Activated naive CD8-positive, alpha-beta T cell treated with anti-CD3 and anti-CD28 coated beads, Interleukin-2, amount 50 U/mL, for 24 hours (primary cell): ENCODE measurements around the gene ATP13A2.
"Not testable (repeated sequence)": the region's sequence is repeated elsewhere in the genome, so short reads cannot be mapped to it uniquely, and the experiment has no call there.

ENCODE experiments used
- ATAC-seq: fragments of 150-1000 bp; cut with Tn5 transposase; one replicate; pipeline ENCODE4 v1.10.0; 2021
- DNase-seq: peaks from one replicate; pipeline ENCODE4 v3.0.0; 2021
- H3K27ac Mint-ChIP-seq: one replicate; pipeline ENCODE4 v1.8.0; 2021; ENCODE audit warnings: mild to moderate bottlenecking, mixed read lengths
- H3K27me3 Mint-ChIP-seq: one replicate; pipeline ENCODE4 v1.8.0; 2021; ENCODE audit warnings: mixed read lengths
- H3K36me3 Mint-ChIP-seq: one replicate; pipeline ENCODE4 v1.8.0; 2021; ENCODE audit warnings: low read depth, mixed read lengths
- H3K4me1 Mint-ChIP-seq: one replicate; pipeline ENCODE4 v1.8.0; 2021; ENCODE audit warnings: mixed read lengths
- H3K4me3 Mint-ChIP-seq: one replicate; pipeline ENCODE4 v1.8.0; 2021; ENCODE audit warnings: mild to moderate bottlenecking, moderate library complexity, mixed read lengths
- H3K9me3 Mint-ChIP-seq: one replicate; pipeline ENCODE4 v1.8.0; 2021; ENCODE audit warnings: mixed read lengths

The ATP13A2 gene

GRCh38 chr1:16970132-16970910 is 41.4 kb downstream of the ATP13A2 start:
- peaks cover 2% of the 10 kb centered on the region for H3K36me3 Mint-ChIP-seq
- no peaks in the 10 kb centered on the region for H3K27me3 Mint-ChIP-seq
- H3K4me1 Mint-ChIP-seq, result no peaks in the 10 kb centered on the region
- DNase-seq (no peak), ATAC-seq (no peak)
- H3K4me3 Mint-ChIP-seq, result no peak overlapping the region
- H3K27ac Mint-ChIP-seq, result no peak overlapping the region
- H3K9me3 Mint-ChIP-seq, result no peaks in the 10 kb centered on the region

- Mint-ChIP-seq H3K27me3 (no peaks in the 10 kb centered on the region), H3K4me1 (no peaks in the 10 kb centered on the region), H3K36me3 (peaks cover 2% of the 10 kb centered on the region), H3K4me3 (no peak overlapping the region), H3K9me3 (no peaks in the 10 kb centered on the region), H3K27ac (no peak overlapping the region)
- ATAC-seq (no peak), DNase-seq (no peak)
These were observed 42.1 kb downstream of the ATP13A2 start for GRCh38 chr1:16969651-16970050.

- no peak for DNase-seq
- no peak for ATAC-seq
- Mint-ChIP-seq H3K4me1 (no peaks in the 10 kb centered on the region), H3K4me3 (no peak overlapping the region), H3K36me3 (peaks cover 2% of the 10 kb centered on the region), H3K9me3 (no peaks in the 10 kb centered on the region), H3K27me3 (no peaks in the 10 kb centered on the region), H3K27ac (no peak overlapping the region)
These were observed 42.6 kb downstream of the ATP13A2 start for GRCh38 chr1:16969057-16969611.

- Mint-ChIP-seq H3K4me3 (no peak overlapping the region), H3K4me1 (no peaks in the 10 kb centered on the region), H3K9me3 (no peaks in the 10 kb centered on the region), H3K27me3 (no peaks in the 10 kb centered on the region), H3K27ac (no peak overlapping the region), H3K36me3 (peaks cover 2% of the 10 kb centered on the region)
- DNase-seq, result no peak
- ATAC-seq, result no peak
These were observed 43.4 kb downstream of the ATP13A2 start for GRCh38 chr1:16968372-16968771.

DNA sequence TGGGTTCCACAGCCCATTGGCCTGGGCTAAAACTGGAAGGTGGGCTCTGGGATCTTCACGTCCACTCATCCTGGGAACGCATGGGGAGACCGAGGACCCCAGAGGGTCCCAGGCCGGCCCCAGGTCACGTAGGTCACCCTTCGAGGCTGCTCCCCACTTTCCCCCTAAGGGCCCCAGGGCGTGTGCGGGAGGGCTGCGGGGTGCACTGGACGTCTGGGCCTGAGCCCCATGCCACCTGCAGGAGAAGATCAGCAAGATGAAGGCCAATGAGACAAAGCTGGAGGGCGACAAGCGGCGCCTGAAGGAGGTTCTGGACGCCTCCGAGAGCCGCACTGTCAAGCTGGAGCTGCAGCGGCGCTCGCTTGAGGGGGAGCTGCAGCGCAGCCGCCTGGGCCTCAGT is 43.8 kb downstream of the ATP13A2 start:
- Mint-ChIP-seq H3K9me3 (no peaks in the 10 kb centered on the region), H3K27me3 (no peaks in the 10 kb centered on the region), H3K27ac (no peak overlapping the region), H3K36me3 (peaks cover 2% of the 10 kb centered on the region), H3K4me1 (no peaks in the 10 kb centered on the region), H3K4me3 (no peak overlapping the region)
- ATAC-seq, result no peak
- no peak for DNase-seq

GRCh38 chr1:16967095-16967575 is 44.6 kb downstream of the ATP13A2 start:
- Mint-ChIP-seq H3K27ac (no peak overlapping the region), H3K4me1 (no peaks in the 10 kb centered on the region), H3K9me3 (no peaks in the 10 kb centered on the region), H3K36me3 (peaks cover 2% of the 10 kb centered on the region), H3K4me3 (no peak overlapping the region), H3K27me3 (no peaks in the 10 kb centered on the region)
- ATAC-seq (no peak), DNase-seq (no peak)

DNA sequence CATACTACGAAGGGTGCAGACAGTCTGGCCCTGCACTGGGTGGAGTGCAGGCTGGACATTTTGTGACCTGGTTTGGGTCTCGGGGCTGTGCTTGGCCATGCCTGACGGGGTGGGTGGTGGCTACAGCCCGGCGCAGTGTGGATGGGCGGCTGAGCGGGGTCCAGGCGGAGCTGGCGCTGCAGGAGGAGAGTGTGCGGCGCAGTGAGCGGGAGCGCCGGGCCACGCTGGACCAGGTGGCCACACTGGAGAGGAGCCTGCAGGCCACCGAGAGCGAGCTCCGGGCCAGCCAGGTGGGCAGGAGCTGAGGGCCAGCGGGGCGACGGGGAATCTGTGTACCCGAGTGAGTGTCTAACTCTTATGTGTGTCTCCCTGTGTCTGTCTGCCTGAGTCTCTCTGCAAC is 45.4 kb downstream of the ATP13A2 start:
- Mint-ChIP-seq H3K36me3 (peaks cover 2% of the 10 kb centered on the region), H3K4me3 (no peak overlapping the region), H3K4me1 (peaks cover 6% of the 10 kb centered on the region), H3K27me3 (no peaks in the 10 kb centered on the region), H3K27ac (no peak overlapping the region), H3K9me3 (no peaks in the 10 kb centered on the region)
- no peak for DNase-seq
- no peak for ATAC-seq

DNA sequence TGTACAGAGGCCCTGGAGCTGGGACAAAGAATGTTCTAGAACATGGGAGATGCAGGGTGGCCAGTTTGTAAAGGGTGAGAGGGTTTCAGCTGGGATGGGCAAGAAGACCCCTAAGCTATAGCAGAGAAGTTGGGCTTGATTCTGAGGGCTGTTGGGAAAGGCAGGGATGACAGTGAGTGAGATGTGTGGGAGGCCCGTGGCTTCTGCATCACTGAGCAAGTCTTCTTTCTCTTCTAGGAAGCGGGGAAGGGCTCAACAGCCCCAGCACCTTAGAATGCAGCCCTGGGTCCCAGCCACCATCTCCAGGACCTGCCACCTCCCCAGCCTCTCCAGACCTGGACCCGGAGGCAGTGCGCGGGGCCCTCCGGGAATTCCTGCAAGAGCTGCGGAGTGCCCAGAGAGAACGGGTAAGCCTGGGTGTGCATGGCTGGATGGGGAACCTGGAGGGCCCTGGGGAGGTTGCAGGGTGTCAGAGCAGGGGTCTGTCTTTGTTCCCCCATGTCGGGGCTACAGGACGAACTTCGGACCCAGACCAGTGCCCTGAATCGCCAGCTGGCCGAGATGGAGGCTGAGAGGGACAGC is 46.2 kb downstream of the ATP13A2 start:
- Mint-ChIP-seq H3K9me3 (no peaks in the 10 kb centered on the region), H3K27me3 (no peaks in the 10 kb centered on the region), H3K27ac (no peak overlapping the region), H3K36me3 (peaks cover 2% of the 10 kb centered on the region), H3K4me1 (peaks cover 9% of the 10 kb centered on the region), H3K4me3 (no peak overlapping the region)
- DNase-seq (no peak), ATAC-seq (no peak)

GRCh38 chr1:16964169-16964568 is 47.6 kb downstream of the ATP13A2 start:
- H3K27me3 Mint-ChIP-seq, H3K9me3 Mint-ChIP-seq, DNase-seq, ATAC-seq, H3K4me3 Mint-ChIP-seq, H3K36me3 Mint-ChIP-seq, H3K27ac Mint-ChIP-seq: not testable (repeated sequence)
- peaks cover 14% of the 10 kb centered on the region for H3K4me1 Mint-ChIP-seq

DNA sequence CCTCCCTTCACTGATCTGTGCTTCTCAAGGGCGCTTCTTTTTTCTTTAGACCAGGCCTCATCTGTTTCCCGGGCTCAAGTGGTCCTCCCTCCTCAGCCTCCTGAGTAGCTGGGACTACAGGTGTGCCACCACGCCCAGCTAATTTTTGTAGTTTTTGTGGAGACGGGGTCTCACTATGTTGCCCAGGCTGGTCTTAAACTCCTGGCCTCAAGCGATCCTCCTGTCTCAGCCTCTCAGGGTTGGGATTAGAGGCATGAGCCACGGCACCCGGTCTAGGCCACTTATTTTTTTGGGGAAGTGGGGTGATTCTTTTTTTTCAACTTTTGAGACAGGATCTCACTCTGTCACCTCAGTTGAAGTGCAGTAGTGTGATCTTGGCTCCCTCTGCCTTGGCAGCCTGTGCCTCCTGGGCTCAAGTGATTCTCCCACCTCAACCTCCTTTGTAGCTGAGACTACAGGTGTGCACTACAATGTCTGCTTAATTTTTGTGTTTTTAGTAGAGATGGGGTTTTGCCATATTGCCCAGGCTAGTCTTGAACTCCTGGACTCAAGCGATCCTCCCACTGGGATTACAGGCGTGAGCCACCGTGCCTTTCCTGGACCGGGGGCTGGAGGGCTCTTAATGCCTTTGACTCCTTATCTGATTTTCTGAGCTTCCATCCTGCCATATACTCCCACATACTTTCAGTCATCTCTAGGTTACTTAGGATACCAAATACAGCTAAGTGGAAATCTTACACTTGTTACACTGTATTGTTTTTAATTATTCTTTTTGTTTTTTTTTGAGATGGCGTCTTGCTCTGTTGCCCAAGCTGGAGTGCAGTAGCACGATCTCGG is 50.2 kb downstream of the ATP13A2 start:
- Mint-ChIP-seq H3K36me3 (peaks cover 2% of the 10 kb centered on the region), H3K4me1 (peaks cover 14% of the 10 kb centered on the region), H3K27ac (no peak overlapping the region), H3K9me3 (no peaks in the 10 kb centered on the region), H3K27me3 (no peaks in the 10 kb centered on the region), H3K4me3 (peak overlapping the region; percentile 53)
- ATAC-seq (no peak), DNase-seq (no peak)

- no peak overlapping the region for H3K27ac Mint-ChIP-seq
These were observed 51.0 kb downstream of the ATP13A2 start for GRCh38 chr1:16960560-16961296.

GRCh38 chr1:16958475-16958874 is 53.3 kb downstream of the ATP13A2 start:
- DNase-seq (no peak), ATAC-seq (no peak)
- Mint-ChIP-seq H3K4me3 (no peak overlapping the region), H3K27ac (no peak overlapping the region), H3K4me1 (peaks cover 14% of the 10 kb centered on the region), H3K27me3 (no peaks in the 10 kb centered on the region), H3K36me3 (no peaks in the 10 kb centered on the region), H3K9me3 (no peaks in the 10 kb centered on the region)

More at GRCh38 chr1:16960560-16961296, 51.0 kb downstream of the ATP13A2 start:
- peak overlapping the region; percentile 68 for H3K4me3 Mint-ChIP-seq
- DNase-seq, result peak; percentile 85
- H3K27me3 Mint-ChIP-seq, result no peaks in the 10 kb centered on the region
- no peaks in the 10 kb centered on the region for H3K9me3 Mint-ChIP-seq
- H3K36me3 Mint-ChIP-seq, result peaks cover under 1% of the 10 kb centered on the region
- peak; percentile 77 for ATAC-seq
- H3K4me1 Mint-ChIP-seq, result peaks cover 14% of the 10 kb centered on the region

DNA sequence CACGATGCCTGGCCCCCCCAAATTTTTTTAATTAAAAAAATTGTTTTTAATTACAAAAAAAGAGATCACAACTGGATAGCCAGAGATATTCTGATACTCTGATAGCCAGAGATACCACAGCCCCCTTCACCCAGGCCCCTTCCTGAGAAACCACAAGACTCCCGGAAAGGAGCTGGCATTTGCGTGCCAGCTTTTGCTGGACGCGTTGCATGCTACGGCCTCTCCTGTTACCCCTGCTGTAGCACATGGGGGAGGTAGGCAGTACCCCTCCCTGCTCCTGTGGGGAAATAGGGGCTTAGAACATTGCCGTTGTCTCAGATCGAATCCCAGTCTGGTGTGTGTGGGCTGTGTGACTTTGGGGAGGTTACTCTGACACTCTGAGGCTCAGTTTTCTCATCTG is 54.0 kb downstream of the ATP13A2 start:
- ATAC-seq (no peak), DNase-seq (no peak)
- Mint-ChIP-seq H3K9me3 (no peaks in the 10 kb centered on the region), H3K27ac (no peak overlapping the region), H3K4me1 (peaks cover 14% of the 10 kb centered on the region), H3K27me3 (no peaks in the 10 kb centered on the region), H3K4me3 (no peak overlapping the region), H3K36me3 (no peaks in the 10 kb centered on the region)

GRCh38 chr1:16956775-16957174 is 55.0 kb downstream of the ATP13A2 start:
- Mint-ChIP-seq H3K27me3 (no peaks in the 10 kb centered on the region), H3K4me1 (peaks cover 13% of the 10 kb centered on the region), H3K4me3 (no peak overlapping the region), H3K9me3 (no peaks in the 10 kb centered on the region), H3K36me3 (no peaks in the 10 kb centered on the region), H3K27ac (no peak overlapping the region)
- ATAC-seq, result no peak
- DNase-seq, result no peak
